ENCODE results near the gene MBD2.

MBD2 gene

DNA sequence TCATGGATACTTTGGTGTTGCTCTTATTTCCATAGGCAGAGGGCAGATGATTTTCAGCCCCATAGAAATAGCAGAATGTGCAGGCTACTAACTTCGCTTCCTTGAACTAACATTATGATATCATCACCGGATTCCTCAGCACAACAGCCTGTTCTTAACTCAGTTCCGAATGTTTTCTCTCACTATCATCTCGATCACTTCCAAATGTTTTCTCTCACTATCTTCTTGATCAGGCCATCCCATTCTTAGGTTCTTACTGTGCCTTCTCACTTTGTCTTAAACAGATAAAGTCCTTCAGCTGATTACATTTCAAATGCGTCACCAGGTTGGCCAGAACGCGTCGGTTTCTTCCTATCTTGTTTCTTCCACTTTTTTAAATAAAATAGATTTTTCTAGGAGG lies 11.4 kb upstream of the MBD2 start:
- H2AK5ac ChIP-seq (ENCODE audit: low read length): no peak overlapping the region
- H3K4me2 ChIP-seq (ENCODE audit: low read length): no peak overlapping the region
- no peaks in the 10 kb centered on the region for H3K9me3 ChIP-seq (ENCODE audit: insufficient read depth, low read depth, low read length)
- DNase-seq: peak; percentile 56 to 96
- H2BK5ac ChIP-seq (ENCODE audit: low read depth, low read length, poor library complexity): no peak overlapping the region
- no peak overlapping the region for H3K4me3 ChIP-seq (ENCODE audit: low read depth, low read length)
- no peaks in the 10 kb centered on the region for H3K4me1 ChIP-seq (ENCODE audit: control insufficient read depth in 1 of 2, insufficient read depth in 2 of 2, low read length in 2 of 2)
- no CpG with 5 or more reads among the region's 8 CpGs for WGBS (ENCODE audit: extremely low coverage, insufficient coverage, insufficient read length)
- H2BK12ac ChIP-seq (ENCODE audit: low read length): no peak overlapping the region
- peaks cover 7% of the 10 kb centered on the region for H3K79me1 ChIP-seq (ENCODE audit: low read length)
- H3K9ac ChIP-seq (ENCODE audit: low read length): no peak overlapping the region
- no peak overlapping the region for H3K14ac ChIP-seq (ENCODE audit: low read length)
- H3K4ac ChIP-seq (ENCODE audit: low read depth, low read length): no peak overlapping the region
- H4K8ac ChIP-seq (ENCODE audit: low read depth, low read length): no peak overlapping the region
- peak overlapping the region; percentile 71 for H3K27ac ChIP-seq (ENCODE audit: low read depth, low read length)
- no peak overlapping the region for H2AFZ ChIP-seq (ENCODE audit: insufficient read depth, low read length, poor library complexity)
- H3K23ac ChIP-seq (ENCODE audit: low read length): no peak overlapping the region
- H2BK120ac ChIP-seq (ENCODE audit: insufficient read depth, low read length, poor library complexity): no peak overlapping the region
- no peak overlapping the region for H3K18ac ChIP-seq (ENCODE audit: low read length)
- H4K12ac ChIP-seq (ENCODE audit: low read depth, low read length): no peak overlapping the region
- no peak overlapping the region for H4K91ac ChIP-seq (ENCODE audit: low read depth, low read length)
- H3K79me2 ChIP-seq (ENCODE audit: control insufficient read depth, insufficient read depth, low read length, poor library complexity): no peaks in the 10 kb centered on the region
- H3K27me3 ChIP-seq (ENCODE audit: insufficient read depth, low read length): no peaks in the 10 kb centered on the region
- no peaks in the 10 kb centered on the region for H3K36me3 ChIP-seq (ENCODE audit: control insufficient read depth in 1 of 2, insufficient read depth in 2 of 2, low read length in 2 of 2)

DNA sequence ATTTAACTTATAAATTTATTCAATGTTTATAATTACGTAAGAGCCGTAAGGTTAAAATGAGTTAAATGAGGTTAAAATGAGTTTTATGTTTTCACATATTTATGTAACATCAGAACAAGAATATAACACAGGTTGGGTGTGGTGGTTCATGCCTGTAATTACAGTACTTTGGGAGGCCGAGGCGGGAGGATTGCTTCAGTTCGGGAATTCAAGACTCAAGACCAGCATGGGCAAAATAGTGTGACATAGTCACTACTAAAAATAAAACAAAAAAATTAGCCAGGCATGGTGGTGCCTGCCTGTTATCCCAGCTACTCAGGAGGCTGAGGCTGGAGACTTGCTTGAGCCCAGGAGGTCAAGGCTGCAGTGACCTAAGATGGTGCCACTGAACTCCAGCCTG lies 9.3 kb upstream of the MBD2 start:
- H3K23ac ChIP-seq (ENCODE audit: low read length): no peak overlapping the region
- H3K79me2 ChIP-seq (ENCODE audit: control insufficient read depth, insufficient read depth, low read length, poor library complexity): no peaks in the 10 kb centered on the region
- H3K14ac ChIP-seq (ENCODE audit: low read length): no peak overlapping the region
- H3K36me3 ChIP-seq (ENCODE audit: control insufficient read depth in 1 of 2, insufficient read depth in 2 of 2, low read length in 2 of 2): no peaks in the 10 kb centered on the region
- WGBS (ENCODE audit: extremely low coverage, insufficient coverage, insufficient read length): 100% methylated on average over 2 of the region's 5 CpGs
- H3K9ac ChIP-seq (ENCODE audit: low read length): no peak overlapping the region
- no peaks in the 10 kb centered on the region for H3K9me3 ChIP-seq (ENCODE audit: insufficient read depth, low read depth, low read length)
- no peaks in the 10 kb centered on the region for H3K27me3 ChIP-seq (ENCODE audit: insufficient read depth, low read length)
- peak overlapping the region; percentile 83 for H2AK5ac ChIP-seq (ENCODE audit: low read length)
- no peak overlapping the region for H3K18ac ChIP-seq (ENCODE audit: low read length)
- H4K12ac ChIP-seq (ENCODE audit: low read depth, low read length): no peak overlapping the region
- peak; percentile 74 to 89 for DNase-seq
- peak overlapping the region; percentile 76 for H2BK120ac ChIP-seq (ENCODE audit: insufficient read depth, low read length, poor library complexity)
- H4K8ac ChIP-seq (ENCODE audit: low read depth, low read length): no peak overlapping the region
- no peak overlapping the region for H3K27ac ChIP-seq (ENCODE audit: low read depth, low read length)
- H2BK12ac ChIP-seq (ENCODE audit: low read length): peak overlapping the region; percentile 80
- H2BK5ac ChIP-seq (ENCODE audit: low read depth, low read length, poor library complexity): no peak overlapping the region
- H3K79me1 ChIP-seq (ENCODE audit: low read length): peaks cover 11% of the 10 kb centered on the region
- H3K4ac ChIP-seq (ENCODE audit: low read depth, low read length): no peak overlapping the region
- no peak overlapping the region for H3K4me2 ChIP-seq (ENCODE audit: low read length)
- no peak overlapping the region for H3K4me3 ChIP-seq (ENCODE audit: low read depth, low read length)
- H4K91ac ChIP-seq (ENCODE audit: low read depth, low read length): peak overlapping the region; percentile 11
- H2AFZ ChIP-seq (ENCODE audit: insufficient read depth, low read length, poor library complexity): no peak overlapping the region
- H3K4me1 ChIP-seq (ENCODE audit: control insufficient read depth in 1 of 2, insufficient read depth in 2 of 2, low read length in 2 of 2): peaks cover 0 to 2% of the 10 kb centered on the region in 2 experiments

DNA sequence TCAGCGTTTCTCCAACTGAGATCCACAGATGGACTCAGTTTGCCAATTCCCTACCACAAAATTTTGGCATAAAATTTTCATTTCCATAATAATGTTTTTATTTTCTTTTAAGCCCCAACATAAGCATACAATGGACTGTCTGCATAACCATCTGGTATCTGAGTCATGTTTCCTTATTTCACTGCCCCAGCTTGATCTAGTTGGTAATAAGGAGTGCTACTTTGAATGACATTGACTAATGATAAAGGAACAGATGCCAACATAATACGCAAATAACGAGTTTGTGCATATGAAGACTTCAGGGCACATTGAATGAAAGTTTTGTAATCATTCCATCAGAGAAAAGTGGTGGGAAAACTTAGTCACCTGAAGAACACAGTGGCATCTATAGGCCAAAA lies 8.8 kb upstream of the MBD2 start:
- Histone ChIP-seq H4K12ac (ENCODE audit: low read depth, low read length) (no peak overlapping the region), H3K79me2 (ENCODE audit: control insufficient read depth, insufficient read depth, low read length, poor library complexity) (no peaks in the 10 kb centered on the region), H3K4ac (ENCODE audit: low read depth, low read length) (no peak overlapping the region), H3K4me3 (ENCODE audit: low read depth, low read length) (no peak overlapping the region), H3K27ac (ENCODE audit: low read depth, low read length) (no peak overlapping the region), H3K36me3 (ENCODE audit: control insufficient read depth in 1 of 2, insufficient read depth in 2 of 2, low read length in 2 of 2) (no peaks in the 10 kb centered on the region), H3K9ac (ENCODE audit: low read length) (no peak overlapping the region), H2AFZ (ENCODE audit: insufficient read depth, low read length, poor library complexity) (no peak overlapping the region), H3K23ac (ENCODE audit: low read length) (no peak overlapping the region), H4K91ac (ENCODE audit: low read depth, low read length) (no peak overlapping the region), H2BK120ac (ENCODE audit: insufficient read depth, low read length, poor library complexity) (no peak overlapping the region), H2BK12ac (ENCODE audit: low read length) (no peak overlapping the region), H3K18ac (ENCODE audit: low read length) (no peak overlapping the region), H3K4me1 (ENCODE audit: control insufficient read depth in 1 of 2, insufficient read depth in 2 of 2, low read length in 2 of 2) (peaks cover 0 to 2% of the 10 kb centered on the region in 2 experiments), H3K9me3 (ENCODE audit: insufficient read depth, low read depth, low read length) (no peaks in the 10 kb centered on the region), H4K8ac (ENCODE audit: low read depth, low read length) (no peak overlapping the region), H3K27me3 (ENCODE audit: insufficient read depth, low read length) (no peaks in the 10 kb centered on the region), H3K79me1 (ENCODE audit: low read length) (peaks cover 11% of the 10 kb centered on the region), H2AK5ac (ENCODE audit: low read length) (no peak overlapping the region), H3K4me2 (ENCODE audit: low read length) (no peak overlapping the region), H2BK5ac (ENCODE audit: low read depth, low read length, poor library complexity) (no peak overlapping the region), H3K14ac (ENCODE audit: low read length) (no peak overlapping the region)
- no peak for DNase-seq
- WGBS (ENCODE audit: extremely low coverage, insufficient coverage, insufficient read length): no CpG with 5 or more reads among the region's 3 CpGs

DNA sequence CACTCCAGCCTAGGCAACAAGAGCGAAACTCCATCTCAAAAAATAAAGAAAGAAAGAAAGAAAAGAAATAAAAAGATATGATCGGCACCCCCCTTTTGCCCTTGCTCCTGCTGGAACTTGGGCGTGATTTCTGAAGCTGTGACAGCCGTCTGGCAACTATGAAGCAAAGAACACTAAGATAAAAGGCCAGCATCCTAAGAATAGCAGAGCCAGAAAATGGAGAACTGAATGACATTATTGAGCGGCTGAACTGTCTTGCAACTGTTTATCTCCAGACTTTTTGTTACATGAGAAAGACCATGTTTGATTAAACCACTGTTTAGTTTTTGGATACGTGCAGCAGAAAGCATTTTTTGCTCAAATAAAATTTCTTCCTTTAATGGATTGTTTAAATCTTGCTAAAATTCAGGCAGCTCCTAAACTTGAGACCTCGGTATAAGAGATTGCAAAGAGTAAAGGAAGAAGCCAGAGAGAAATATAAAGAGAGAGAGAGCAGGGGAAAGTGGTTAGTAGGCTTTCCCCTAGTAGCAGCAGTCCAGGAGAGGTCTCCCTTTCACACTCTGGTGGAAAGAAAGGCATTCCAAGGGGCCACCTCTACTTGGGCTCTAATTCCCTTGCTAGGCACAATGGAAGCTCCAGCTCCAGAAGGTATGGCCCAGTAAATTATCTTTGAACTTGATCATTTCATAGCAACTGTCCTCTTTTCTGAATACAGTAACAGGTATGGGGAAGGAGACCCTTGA lies 8.2 kb upstream of the MBD2 start:
- no CpG with 5 or more reads among the region's 7 CpGs for WGBS (ENCODE audit: extremely low coverage, insufficient coverage, insufficient read length)
- Histone ChIP-seq H4K8ac (ENCODE audit: low read depth, low read length) (no peak overlapping the region), H3K9me3 (ENCODE audit: insufficient read depth, low read depth, low read length) (no peaks in the 10 kb centered on the region), H3K9ac (ENCODE audit: low read length) (no peak overlapping the region), H3K27ac (ENCODE audit: low read depth, low read length) (no peak overlapping the region), H3K4me1 (ENCODE audit: control insufficient read depth in 1 of 2, insufficient read depth in 2 of 2, low read length in 2 of 2) (peaks cover 0 to 2% of the 10 kb centered on the region in 2 experiments), H4K91ac (ENCODE audit: low read depth, low read length) (no peak overlapping the region), H3K36me3 (ENCODE audit: control insufficient read depth in 1 of 2, insufficient read depth in 2 of 2, low read length in 2 of 2) (no peaks in the 10 kb centered on the region), H2BK12ac (ENCODE audit: low read length) (no peak overlapping the region), H3K4me2 (ENCODE audit: low read length) (no peak overlapping the region), H2BK120ac (ENCODE audit: insufficient read depth, low read length, poor library complexity) (peak overlapping the region; percentile 3), H3K4ac (ENCODE audit: low read depth, low read length) (no peak overlapping the region), H3K4me3 (ENCODE audit: low read depth, low read length) (no peak overlapping the region), H2AK5ac (ENCODE audit: low read length) (no peak overlapping the region), H4K12ac (ENCODE audit: low read depth, low read length) (no peak overlapping the region), H3K14ac (ENCODE audit: low read length) (no peak overlapping the region), H3K79me2 (ENCODE audit: control insufficient read depth, insufficient read depth, low read length, poor library complexity) (no peaks in the 10 kb centered on the region), H3K79me1 (ENCODE audit: low read length) (peaks cover 11% of the 10 kb centered on the region), H3K27me3 (ENCODE audit: insufficient read depth, low read length) (no peaks in the 10 kb centered on the region), H3K23ac (ENCODE audit: low read length) (no peak overlapping the region), H2BK5ac (ENCODE audit: low read depth, low read length, poor library complexity) (no peak overlapping the region), H3K18ac (ENCODE audit: low read length) (no peak overlapping the region), H2AFZ (ENCODE audit: insufficient read depth, low read length, poor library complexity) (no peak overlapping the region)
- DNase-seq: no peak

All from trophoblast cell (in vitro differentiated cells and primary cell).